Panc1 (cell line): ENCODE measurements around the gene LRP5. TPM values are rescaled to one million over a fixed set of nuclear protein-coding genes. Genes with fewer than 3 reads are reported as not detected.

Source experiments
- ATAC-seq: fragments of 200-7000 bp; cut with Tn5 transposase; 2 replicates; pipeline ENCODE4 v1.9.1; 2020; ENCODE audit warnings: mild to moderate bottlenecking, moderate library complexity
- BruUV-seq: library from RNA; stranded (reverse); fragments of 400-500 nt; replicated peaks from 2 replicates; lab custom pipeline; 2021; lab: Mats Ljungman, UMichigan
- CTCF ChIA-PET: fragments of 300-600 bp; sonication (Branson Sonifier 250); formaldehyde crosslinking; loops from one replicate; lab custom pipeline; 2022; ENCODE audit warnings: antibody characterized with exemption; lab: Charles Lee
- POLR2A ChIA-PET: fragments of 300-600 bp; sonication (Branson Sonifier 250); formaldehyde crosslinking; loops from one replicate; lab custom pipeline; 2022; ENCODE audit warnings: antibody characterized with exemption; lab: Charles Lee
- DNase-seq: peaks from one replicate; pipeline ENCODE4 v3.0.0-alpha.2; 2010; ENCODE audit warnings: low read depth, low spot score
- H3K27ac ChIP-seq: 2 replicates; pipeline ENCODE4 v1.5.1; 2011; ENCODE audit warnings: mild to moderate bottlenecking, low read length, inconsistent platforms
- H3K27me3 ChIP-seq: fragments of 200-500 bp; sonication (Bioruptor generic); 2 replicates; pipeline ENCODE4 v1.6.0; 2014; ENCODE audit warnings: low read length, inconsistent platforms; ENCODE audit not compliant: control insufficient read depth, insufficient read depth
- H3K36me3 ChIP-seq: fragments of 200-500 bp; sonication (Bioruptor generic); 2 replicates; pipeline ENCODE4 v1.5.1; 2014; ENCODE audit warnings: inconsistent platforms, mild to moderate bottlenecking, low read length, moderate library complexity; ENCODE audit not compliant: control insufficient read depth, insufficient read depth
- H3K4me1 ChIP-seq: 2 replicates; pipeline ENCODE4 v1.5.1; 2011; ENCODE audit warnings: inconsistent platforms, mild to moderate bottlenecking, low read length, moderate library complexity; ENCODE audit not compliant: control insufficient read depth, insufficient read depth
- H3K4me3 ChIP-seq, 2 experiments: 2 replicates each; pipeline ENCODE4 v1.5.1; 2011 to 2012; ENCODE audit warnings: low read depth in 2 of 2, low read length in 2 of 2, mild to moderate bottlenecking in 2 of 2, inconsistent platforms in 1 of 2, moderate library complexity in 1 of 2
- H3K9me3 ChIP-seq: fragments of 200-500 bp; sonication (Bioruptor generic); 2 replicates; pipeline ENCODE4 v1.5.1; 2014; ENCODE audit warnings: low read depth, mild to moderate bottlenecking, inconsistent platforms, low read length, moderate library complexity; ENCODE audit not compliant: control insufficient read depth, insufficient read depth
- POLR2AphosphoS5 ChIP-seq: IDR thresholded peaks from 2 replicates; pipeline ENCODE4 v1.6.1; 2012; ENCODE audit warnings: mild to moderate bottlenecking, low read depth, low read length, moderate library complexity
- SIN3A ChIP-seq: IDR thresholded peaks from 2 replicates; pipeline ENCODE4 v1.6.1; 2012; ENCODE audit warnings: low read depth, mild to moderate bottlenecking, low read length, moderate library complexity, borderline replicate concordance; ENCODE audit not compliant: insufficient read depth
- TCF7L2 ChIP-seq: IDR thresholded peaks from 2 replicates; pipeline ENCODE4 v1.6.1; 2011; ENCODE audit warnings: mild to moderate bottlenecking, low read depth, low read length, inconsistent platforms
- in situ Hi-C: cut with HindIII; loops from 2 replicates; pipeline ENCODE4 v1.10.0; 2016; ENCODE audit warnings: low sequenced_read_pairs, low pct_unique_long_range_greater_than_20kb
- intact Hi-C: fragments of 100-400 bp; cut with micrococcal nuclease; formaldehyde crosslinking; loops from one replicate; pipeline ENCODE4 v1.10.0; 2022; ENCODE audit not compliant: unreplicated experiment
- total RNA-seq: library from RNA; stranded (reverse); gene quantifications from one replicate; pipeline ENCODE4 v1.2.1, GENCODE V29; 2021; ENCODE audit not compliant: unreplicated experiment
- TF ChIP-seq, protein P1 (sequence below): fragments of 450-650 bp; IDR thresholded peaks from 2 replicates; pipeline ENCODE4 v1.5.1; 2017; ENCODE audit warnings: mild to moderate bottlenecking
- TF ChIP-seq, protein P2 (sequence below), 2 experiments: IDR thresholded peaks; 2 replicates each; pipeline ENCODE4 v1.6.1; 2011 to 2012; ENCODE audit warnings: low read depth in 2 of 2, control low read depth in 1 of 2, low read length in 1 of 2, mild to moderate bottlenecking in 1 of 2, moderate library complexity in 1 of 2; ENCODE audit not compliant: insufficient read depth in 1 of 2

LRP5 gene
- total RNA-seq, 1 experiment from 2014 or later = 171 TPM

DNA sequence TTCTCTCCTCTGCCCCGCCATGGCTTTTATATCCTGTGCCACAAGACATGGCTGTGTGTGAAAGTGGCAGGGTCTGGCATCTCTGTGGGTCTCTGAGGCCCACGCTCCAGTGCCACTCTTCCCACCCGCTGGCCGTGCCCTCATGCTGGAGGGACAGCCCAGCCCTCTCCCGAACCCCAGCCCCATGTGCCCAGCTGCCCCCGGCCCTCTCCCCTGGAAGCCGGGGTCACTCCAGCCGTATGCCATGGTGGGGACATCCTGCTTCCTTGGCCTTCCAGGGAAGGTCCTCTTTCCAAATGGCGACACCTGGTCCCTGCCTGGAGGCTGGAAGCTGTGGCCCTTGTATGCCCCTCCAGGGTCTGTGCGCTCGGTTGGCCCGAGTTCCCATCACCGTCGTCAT, 84.9 kb downstream of the LRP5 start:
- Histone ChIP-seq H3K27me3 (no peaks in the 10 kb centered on the region), H3K9me3 (no peaks in the 10 kb centered on the region), H3K27ac (no peak overlapping the region), H3K4me1 (no peaks in the 10 kb centered on the region; the same call in 1 of the 2 replicates), H3K4me3 (no peak overlapping the region), H3K36me3 (no peaks in the 10 kb centered on the region)
- in situ Hi-C loops = no loop called here
- ATAC-seq (no peak; the same call in 1 of the 2 replicates), DNase-seq (no peak)
- no peak for TF ChIP-seq SIN3A
- no peak for TF ChIP-seq POLR2AphosphoS5
- TF ChIP-seq TCF7L2 = no peak
- TF ChIP-seq, protein P1, sequence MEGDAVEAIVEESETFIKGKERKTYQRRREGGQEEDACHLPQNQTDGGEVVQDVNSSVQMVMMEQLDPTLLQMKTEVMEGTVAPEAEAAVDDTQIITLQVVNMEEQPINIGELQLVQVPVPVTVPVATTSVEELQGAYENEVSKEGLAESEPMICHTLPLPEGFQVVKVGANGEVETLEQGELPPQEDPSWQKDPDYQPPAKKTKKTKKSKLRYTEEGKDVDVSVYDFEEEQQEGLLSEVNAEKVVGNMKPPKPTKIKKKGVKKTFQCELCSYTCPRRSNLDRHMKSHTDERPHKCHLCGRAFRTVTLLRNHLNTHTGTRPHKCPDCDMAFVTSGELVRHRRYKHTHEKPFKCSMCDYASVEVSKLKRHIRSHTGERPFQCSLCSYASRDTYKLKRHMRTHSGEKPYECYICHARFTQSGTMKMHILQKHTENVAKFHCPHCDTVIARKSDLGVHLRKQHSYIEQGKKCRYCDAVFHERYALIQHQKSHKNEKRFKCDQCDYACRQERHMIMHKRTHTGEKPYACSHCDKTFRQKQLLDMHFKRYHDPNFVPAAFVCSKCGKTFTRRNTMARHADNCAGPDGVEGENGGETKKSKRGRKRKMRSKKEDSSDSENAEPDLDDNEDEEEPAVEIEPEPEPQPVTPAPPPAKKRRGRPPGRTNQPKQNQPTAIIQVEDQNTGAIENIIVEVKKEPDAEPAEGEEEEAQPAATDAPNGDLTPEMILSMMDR = no peak
- TF ChIP-seq, protein P2, sequence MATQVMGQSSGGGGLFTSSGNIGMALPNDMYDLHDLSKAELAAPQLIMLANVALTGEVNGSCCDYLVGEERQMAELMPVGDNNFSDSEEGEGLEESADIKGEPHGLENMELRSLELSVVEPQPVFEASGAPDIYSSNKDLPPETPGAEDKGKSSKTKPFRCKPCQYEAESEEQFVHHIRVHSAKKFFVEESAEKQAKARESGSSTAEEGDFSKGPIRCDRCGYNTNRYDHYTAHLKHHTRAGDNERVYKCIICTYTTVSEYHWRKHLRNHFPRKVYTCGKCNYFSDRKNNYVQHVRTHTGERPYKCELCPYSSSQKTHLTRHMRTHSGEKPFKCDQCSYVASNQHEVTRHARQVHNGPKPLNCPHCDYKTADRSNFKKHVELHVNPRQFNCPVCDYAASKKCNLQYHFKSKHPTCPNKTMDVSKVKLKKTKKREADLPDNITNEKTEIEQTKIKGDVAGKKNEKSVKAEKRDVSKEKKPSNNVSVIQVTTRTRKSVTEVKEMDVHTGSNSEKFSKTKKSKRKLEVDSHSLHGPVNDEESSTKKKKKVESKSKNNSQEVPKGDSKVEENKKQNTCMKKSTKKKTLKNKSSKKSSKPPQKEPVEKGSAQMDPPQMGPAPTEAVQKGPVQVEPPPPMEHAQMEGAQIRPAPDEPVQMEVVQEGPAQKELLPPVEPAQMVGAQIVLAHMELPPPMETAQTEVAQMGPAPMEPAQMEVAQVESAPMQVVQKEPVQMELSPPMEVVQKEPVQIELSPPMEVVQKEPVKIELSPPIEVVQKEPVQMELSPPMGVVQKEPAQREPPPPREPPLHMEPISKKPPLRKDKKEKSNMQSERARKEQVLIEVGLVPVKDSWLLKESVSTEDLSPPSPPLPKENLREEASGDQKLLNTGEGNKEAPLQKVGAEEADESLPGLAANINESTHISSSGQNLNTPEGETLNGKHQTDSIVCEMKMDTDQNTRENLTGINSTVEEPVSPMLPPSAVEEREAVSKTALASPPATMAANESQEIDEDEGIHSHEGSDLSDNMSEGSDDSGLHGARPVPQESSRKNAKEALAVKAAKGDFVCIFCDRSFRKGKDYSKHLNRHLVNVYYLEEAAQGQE (IDR thresholded peaks at IDR 0.05; ENCODE audit: insufficient read depth in 1 of 2, low read depth in 2 of 2, low read length in 1 of 2) = no peak
- BruUV-seq = no TSS peak
- intact Hi-C loops = no loop called here
- CTCF ChIA-PET = no interaction called here
- POLR2A ChIA-PET = no interaction called here

DNA sequence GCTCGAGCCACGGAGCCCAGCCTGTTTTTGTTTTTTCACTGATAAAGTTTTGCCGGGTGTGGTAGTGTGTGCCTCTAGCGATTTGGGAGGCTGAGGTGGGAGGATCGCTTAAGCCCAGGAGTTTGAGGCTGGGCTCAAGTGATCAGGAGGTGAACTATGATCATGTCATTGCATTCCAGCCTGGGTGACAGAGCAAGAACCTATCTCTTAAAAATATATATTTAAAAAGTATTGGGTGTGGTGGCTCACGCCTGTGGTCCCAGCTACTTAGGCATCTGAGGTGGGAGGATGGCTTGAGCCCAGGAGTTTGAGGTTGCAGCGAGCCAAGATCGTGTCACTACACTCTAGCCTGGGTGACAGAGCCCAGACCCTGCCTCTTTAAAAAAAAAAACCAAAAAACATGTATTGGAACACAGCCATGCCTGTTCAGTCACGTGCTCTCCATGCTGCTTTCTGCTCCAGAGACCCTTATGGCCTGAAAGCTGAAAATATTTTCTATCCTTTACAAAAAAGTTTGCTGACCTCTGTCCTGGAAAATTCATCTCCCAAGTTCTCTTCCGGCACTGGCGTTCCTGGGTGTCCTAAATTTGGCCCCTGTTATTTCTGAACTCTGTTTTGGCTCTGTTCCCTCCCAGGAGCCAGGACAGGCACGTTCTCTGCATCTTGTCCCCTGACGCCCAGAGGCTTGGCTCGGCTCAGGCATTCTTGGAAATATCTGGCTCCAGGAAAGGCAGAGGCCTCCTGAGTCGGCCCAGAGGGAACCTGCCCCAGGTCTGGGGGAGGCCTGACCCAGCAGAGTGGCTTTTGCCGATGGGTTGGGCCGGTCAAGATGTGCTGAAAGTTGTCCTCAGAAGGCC, 86.8 kb downstream of the LRP5 start:
- CTCF ChIA-PET = no interaction called here
- Histone ChIP-seq H3K36me3 (no peaks in the 10 kb centered on the region), H3K4me1 (no peaks in the 10 kb centered on the region; the same call in 1 of the 2 replicates), H3K27me3 (no peaks in the 10 kb centered on the region), H3K4me3 (no peak overlapping the region), H3K9me3 (no peaks in the 10 kb centered on the region), H3K27ac (no peak overlapping the region)
- POLR2A ChIA-PET = no interaction called here
- TF ChIP-seq TCF7L2 (no peak), POLR2AphosphoS5 (no peak), SIN3A (no peak)
- TF ChIP-seq, protein P2 (IDR thresholded peaks at IDR 0.05; ENCODE audit: insufficient read depth in 1 of 2, low read depth in 2 of 2, low read length in 1 of 2) = no peak
- TF ChIP-seq, protein P1 = no peak
- intact Hi-C loops = no loop called here
- no TSS peak for BruUV-seq
- ATAC-seq = no peak
- in situ Hi-C loops = no loop called here
- no peak for DNase-seq
